DMS153 treated with DMSO at 0.1 percent for 48 hours (cell line): ENCODE results near the gene EXO5.
A peak's percentile ranks its signal among the peaks of the same experiment; 100 is the strongest.
"Not testable (repeated sequence)": the region's sequence is repeated elsewhere in the genome, so short reads cannot be mapped to it uniquely, and the experiment has no call there.

Experiments used
- DNase-seq: peaks from one replicate; lab custom pipeline; 2025; ENCODE audit not compliant: unreplicated experiment; lab: John Stamatoyannopoulos, UW

EXO5 gene

GRCh38 chr1:40508375-40509341 is at the start of gene EXO5:
EXO5 (plus strand) TSS chr1:40508767; CDS start chr1:40514545, 5,778 bp downstream.
- peak; percentile 95 for DNase-seq

GRCh38 chr1:40462956-40463590 is 45.5 kb upstream of the EXO5 start:
- DNase-seq, result no peak

- DNase-seq, result no peak
Measured at GRCh38 chr1:40469327-40469726, 39.2 kb upstream of the EXO5 start.

GRCh38 chr1:40475268-40475667 is 33.3 kb upstream of the EXO5 start:
- no peak for DNase-seq

GRCh38 chr1:40476924-40477677 is 31.5 kb upstream of the EXO5 start, which contains the start of gene ZFP69:
ZFP69 (plus strand) TSS chr1:40477290; CDS start chr1:40479362, 2,072 bp downstream.
- peak; percentile 86 for DNase-seq

- peak; percentile 64 for DNase-seq
Measured at GRCh38 chr1:40477678-40478053, 30.9 kb upstream of the EXO5 start.

- no peak for DNase-seq
Measured at GRCh38 chr1:40478276-40478675, 30.3 kb upstream of the EXO5 start.

GRCh38 chr1:40479156-40479555 is 29.4 kb upstream of the EXO5 start:
- DNase-seq, result no peak

- DNase-seq, result no peak
Measured at GRCh38 chr1:40495315-40495903, 13.2 kb upstream of the EXO5 start.

- not testable (repeated sequence) for DNase-seq
Measured at GRCh38 chr1:40502651-40503050, 5.9 kb upstream of the EXO5 start.

GRCh38 chr1:40507973-40508372 is 594 bp upstream of the EXO5 start:
- DNase-seq, result no peak

- no peak for DNase-seq
Measured at GRCh38 chr1:40519517-40519916, 10.9 kb downstream of the EXO5 start.

GRCh38 chr1:40530735-40531380 is 22.3 kb downstream of the EXO5 start:
- DNase-seq, result no peak

- peak; percentile 100 for DNase-seq
Measured at GRCh38 chr1:40531381-40532061, 23.0 kb downstream of the EXO5 start, which contains the start of gene ZNF684. ZNF684 (plus strand) TSS chr1:40531637; CDS start chr1:40533167, 1,530 bp downstream.

GRCh38 chr1:40532062-40532389 is 23.5 kb downstream of the EXO5 start:
- DNase-seq, result no peak

GRCh38 chr1:40532844-40533424 is 24.4 kb downstream of the EXO5 start:
- peak; percentile 66 for DNase-seq

- no peak for DNase-seq
Measured at GRCh38 chr1:40534589-40534988, 26.0 kb downstream of the EXO5 start.

- DNase-seq, result no peak
Measured at GRCh38 chr1:40535732-40536131, 27.2 kb downstream of the EXO5 start.

GRCh38 chr1:40539338-40539737 is 30.8 kb downstream of the EXO5 start:
- DNase-seq, result no peak

- no peak for DNase-seq
Measured at GRCh38 chr1:40546957-40547356, 38.4 kb downstream of the EXO5 start.
